Hindlimb muscle (tissue), 1 donor: Measurements from ENCODE around the gene TCF7L2. TPM values are rescaled to one million over a fixed set of nuclear protein-coding genes. Genes with fewer than 3 reads are reported as not detected.

Source experiments
- DNase-seq: peaks from one replicate; pipeline ENCODE4 v3.0.0-alpha.2; 2013
- polyA plus RNA-seq: library from polyadenylated mRNA; unstranded; fragments of 120-200 nt; gene quantifications from one replicate; pipeline ENCODE4 v1.2.1, GENCODE V29; 2013; ENCODE audit not compliant: insufficient read length

TCF7L2 gene
- 55.8 TPM for polyA plus RNA-seq

DNA sequence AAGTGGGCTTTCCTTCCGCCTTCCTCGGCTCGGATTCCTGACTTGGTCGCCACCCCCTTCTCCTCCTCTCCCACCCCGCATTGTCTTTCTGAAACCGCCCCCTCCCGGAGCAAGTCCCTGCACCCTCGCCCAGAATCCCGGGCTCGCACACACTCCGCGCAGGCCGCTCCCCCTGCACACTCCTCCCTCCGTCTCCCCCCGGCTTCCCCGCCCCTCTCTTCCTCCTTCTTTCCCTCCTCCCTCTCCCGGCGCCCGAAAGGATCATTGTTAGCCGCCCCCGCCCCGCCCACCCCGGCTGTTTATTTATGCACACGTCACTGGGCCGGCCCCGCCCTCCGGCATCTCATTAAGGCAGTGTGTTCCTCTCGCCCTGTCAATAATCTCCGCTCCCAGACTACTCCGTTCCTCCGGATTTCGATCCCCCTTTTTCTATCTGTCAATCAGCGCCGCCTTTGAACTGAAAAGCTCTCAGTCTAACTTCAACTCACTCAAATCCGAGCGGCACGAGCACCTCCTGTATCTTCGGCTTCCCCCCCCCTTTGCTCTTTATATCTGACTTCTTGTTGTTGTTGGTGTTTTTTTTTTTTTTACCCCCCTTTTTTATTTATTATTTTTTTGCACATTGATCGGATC, at the start of gene TCF7L2:
TSS of gene TCF7L2 (plus strand) at position 373 of the 633 bp plus-strand sequence. CDS start 510 bp downstream, outside the sequence.
- peak; percentile 97 for DNase-seq

GRCh38 chr10:112902730-112903129, 47.3 kb upstream of the TCF7L2 start:
- no peak for DNase-seq

DNA sequence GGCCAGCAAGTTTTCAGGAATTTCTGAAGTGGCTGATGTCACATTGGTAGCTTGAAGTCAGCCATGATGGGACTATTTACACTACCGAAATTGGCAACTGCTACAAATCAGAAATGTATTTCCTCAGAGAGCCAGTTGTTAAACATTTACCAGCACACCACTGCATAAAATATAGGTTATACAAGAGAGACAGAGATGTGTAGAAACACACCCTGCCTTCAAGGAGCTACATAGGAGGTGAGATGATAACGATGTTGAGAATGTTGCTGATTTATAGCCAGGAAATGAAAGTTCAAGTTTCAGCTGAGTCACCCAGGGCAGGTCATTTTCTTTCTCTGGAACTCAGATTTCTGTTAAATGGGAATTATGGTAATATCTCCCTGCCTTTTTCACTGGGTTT, 46.0 kb upstream of the TCF7L2 start:
- DNase-seq: no peak

- no peak for DNase-seq
Measured at GRCh38 chr10:112906945-112907344, 43.1 kb upstream of the TCF7L2 start.

- DNase-seq: no peak
Measured at GRCh38 chr10:112907893-112908292, 42.2 kb upstream of the TCF7L2 start.

DNA sequence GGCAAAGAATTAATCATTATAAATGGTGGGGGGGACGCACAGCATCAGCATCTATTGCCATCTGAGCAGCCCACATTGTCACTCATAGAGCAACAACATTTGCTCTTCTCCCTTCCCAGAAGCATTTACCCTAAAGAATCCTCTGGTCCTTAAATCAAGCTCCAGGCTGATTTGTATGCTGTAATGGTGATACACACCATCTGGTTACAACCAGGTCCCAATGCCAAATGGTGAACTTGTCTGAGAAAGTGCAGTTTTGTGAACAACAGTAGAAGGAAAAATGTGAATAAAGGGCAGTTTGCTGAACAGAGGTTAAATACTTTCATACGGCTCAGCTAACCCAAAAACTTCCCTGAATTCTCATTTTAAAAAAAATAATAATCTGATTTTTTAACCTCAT, 38.8 kb upstream of the TCF7L2 start:
- DNase-seq: no peak

GRCh38 chr10:112912410-112912928, 37.6 kb upstream of the TCF7L2 start:
- DNase-seq: no peak

GRCh38 chr10:112913255-112913654, 36.8 kb upstream of the TCF7L2 start:
- no peak for DNase-seq

DNA sequence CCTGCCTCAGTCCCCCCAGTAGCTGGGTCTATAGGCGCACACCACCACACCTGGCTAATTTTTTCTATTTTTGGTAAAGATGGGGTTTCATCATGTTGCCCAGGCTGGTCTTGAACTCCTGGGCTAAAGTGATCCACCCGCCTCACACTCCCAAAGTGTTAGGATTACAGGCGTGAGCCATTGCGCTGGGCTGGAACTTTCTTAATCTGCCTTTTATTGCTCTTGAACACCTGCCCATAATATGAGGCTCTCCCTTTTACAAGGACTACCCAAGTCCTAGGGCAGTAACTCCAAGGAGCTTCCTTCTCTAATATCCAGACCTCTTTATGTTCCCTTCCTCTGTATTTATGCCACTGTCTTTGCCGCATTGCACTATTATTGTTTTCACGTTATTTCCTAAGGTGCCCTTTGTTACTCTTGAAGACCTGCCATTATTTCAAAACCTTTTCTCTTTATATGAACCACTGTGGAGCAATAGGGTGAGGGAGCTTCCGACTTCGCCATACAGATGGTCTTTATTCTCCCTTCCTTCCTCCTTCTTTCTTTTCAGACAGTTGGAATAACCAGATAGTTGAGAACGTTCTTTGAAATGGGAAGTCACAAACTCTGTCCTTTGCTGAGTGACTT, 36.3 kb upstream of the TCF7L2 start:
- DNase-seq: no peak

DNA sequence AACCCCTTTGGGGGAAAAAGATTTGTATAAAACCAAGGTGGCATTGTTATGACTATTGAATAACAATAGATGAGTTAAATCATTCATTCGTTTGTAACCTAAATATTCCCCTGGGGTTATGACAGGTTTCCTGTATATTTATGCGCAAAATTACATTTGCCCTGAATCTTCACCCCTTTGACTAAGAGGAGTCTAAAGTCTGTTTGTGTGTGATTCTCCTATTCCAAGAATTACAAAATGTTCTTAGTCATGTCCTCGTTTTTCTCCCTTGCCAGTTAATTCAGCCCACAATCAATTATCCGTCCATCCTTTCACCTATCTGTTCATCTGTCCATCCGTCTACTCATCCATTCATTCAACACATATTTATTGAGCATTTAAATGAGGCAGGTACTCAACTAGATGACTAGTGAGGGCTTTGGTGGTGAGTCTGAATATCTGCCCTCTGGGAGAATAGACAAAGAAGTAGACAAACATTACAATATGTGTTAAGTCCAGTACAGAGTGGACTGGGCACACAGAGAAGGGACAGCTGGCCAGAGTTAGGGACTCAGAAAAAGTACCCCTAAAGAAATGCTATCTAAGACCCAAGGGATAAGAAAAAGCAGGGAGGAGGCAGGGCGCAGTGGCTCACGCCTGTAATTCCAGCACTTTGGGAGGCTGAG, 35.6 kb upstream of the TCF7L2 start:
- no peak for DNase-seq

DNA sequence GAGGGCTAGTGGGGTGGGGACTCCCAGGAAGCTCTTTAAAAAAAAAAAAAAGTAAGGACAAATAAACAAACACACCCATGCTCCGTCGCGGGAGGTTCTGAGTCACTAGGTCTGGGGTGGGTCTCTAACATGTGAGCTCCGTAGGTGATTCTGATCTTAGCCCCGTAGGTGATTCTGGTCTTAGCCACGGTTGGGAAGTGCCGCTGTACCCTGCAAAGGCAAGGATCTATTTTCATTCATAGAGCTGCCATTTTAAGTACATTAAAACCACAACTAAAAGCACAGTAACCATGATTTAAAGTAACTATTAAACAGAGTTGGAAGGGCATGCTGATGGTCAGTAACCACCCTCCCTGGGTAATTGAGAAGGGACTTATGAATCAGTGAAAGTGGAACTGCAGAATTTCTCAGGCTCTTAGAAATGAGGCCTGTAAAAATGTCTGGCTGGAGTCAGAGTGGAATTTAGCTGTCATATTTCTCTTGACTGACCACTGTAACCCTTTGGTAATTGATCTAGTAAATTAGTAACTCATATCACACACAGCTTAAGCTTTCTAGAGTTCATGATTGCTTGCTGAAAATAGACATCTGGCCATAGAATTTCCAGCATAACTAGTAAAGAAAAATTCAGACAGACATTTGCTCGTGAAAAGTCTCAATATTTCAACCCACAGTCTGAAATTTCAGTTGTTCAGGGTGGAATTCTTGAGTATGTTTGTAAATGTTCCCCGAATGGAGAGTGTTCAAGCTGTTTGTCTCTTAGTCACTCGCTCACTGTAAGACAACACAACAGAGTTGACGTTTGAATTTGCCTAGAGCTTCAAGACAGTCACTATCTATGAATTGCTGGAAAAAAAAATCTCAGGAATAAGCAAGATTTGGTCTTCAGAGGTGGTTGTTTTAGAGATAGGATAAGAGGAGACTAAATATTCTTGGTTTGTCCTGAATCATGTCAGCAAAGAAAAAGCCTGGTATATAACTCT, 34.2 kb upstream of the TCF7L2 start:
- DNase-seq: no peak

- no peak for DNase-seq
Measured at GRCh38 chr10:112917681-112918080, 32.4 kb upstream of the TCF7L2 start.

GRCh38 chr10:112918771-112919170, 31.3 kb upstream of the TCF7L2 start:
- no peak for DNase-seq

- DNase-seq: no peak
Measured at GRCh38 chr10:112919721-112920120, 30.3 kb upstream of the TCF7L2 start.

DNA sequence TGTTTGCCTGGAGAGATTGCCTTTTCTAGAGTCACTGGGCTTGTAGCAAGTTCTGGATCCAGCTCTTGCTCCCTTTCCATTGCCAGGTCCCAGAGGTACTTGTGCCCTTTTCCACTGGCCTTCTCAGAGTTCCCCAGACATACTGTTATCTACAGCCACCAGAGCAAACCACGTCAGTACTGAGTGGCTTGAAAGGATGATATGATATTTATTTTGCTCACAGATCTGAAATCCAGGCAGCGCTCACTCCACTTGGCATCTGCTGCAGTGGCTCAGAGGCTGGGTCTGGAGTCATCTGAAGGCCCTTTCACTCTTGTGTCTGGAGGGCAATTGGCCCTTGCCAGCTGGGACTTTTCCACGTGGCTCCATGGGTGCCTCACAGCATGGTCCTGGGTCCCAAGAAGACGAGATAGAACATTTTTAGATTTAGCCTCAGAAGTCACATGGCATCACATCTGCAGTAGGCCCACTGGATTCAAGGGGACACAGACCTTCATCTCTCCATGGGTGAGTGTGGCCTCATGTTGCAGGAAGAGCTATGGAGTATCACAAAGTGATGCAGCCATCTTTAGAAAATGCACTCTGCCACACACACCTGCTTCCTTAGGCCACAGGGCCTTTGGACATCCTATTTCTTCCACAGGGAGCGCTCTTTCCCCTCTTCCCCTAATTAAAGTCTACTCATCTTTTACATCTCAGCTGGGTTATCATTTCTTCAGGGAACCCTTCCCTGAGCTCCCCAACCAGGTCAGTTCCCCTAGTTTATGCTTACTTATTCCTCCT, 22.9 kb upstream of the TCF7L2 start:
- no peak for DNase-seq

GRCh38 chr10:112927980-112928379, 22.1 kb upstream of the TCF7L2 start:
- DNase-seq: no peak

DNA sequence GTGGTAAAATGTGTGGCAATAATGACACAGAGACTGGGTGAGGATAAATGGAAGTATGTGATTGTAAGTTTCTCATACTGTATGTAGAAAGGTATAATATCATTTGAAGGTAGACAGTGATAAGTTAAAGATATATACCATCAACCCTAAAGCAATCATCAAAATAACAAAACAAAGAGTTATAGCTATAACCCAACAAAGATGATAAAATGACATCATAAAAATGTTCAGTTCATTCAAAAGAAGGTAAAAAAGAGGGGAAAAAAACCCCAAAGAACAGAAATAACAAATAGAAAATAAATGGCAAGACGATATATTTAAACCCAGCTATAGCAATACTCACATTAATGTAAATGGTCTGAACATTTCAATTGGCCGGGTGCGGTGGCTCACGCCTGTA, 17.4 kb upstream of the TCF7L2 start:
- DNase-seq: no peak

DNA sequence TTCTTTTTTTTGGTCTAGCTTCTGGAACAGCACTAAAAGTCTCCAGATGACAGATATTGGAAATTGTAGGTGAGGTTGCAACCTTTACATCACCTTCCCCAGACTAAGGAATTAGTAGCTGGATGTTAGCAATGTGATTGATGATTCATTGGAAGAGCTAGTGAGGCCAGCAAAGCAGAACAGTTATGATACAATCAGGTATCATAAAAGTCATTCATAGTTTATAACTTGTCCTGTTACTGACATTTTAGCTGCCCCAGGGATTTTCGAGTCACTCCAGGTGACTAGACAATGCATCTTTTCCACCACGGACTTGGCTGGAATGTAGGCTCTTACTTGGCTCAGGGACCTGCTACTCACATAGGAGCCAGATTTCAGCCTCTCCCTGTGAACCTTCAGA, 15.9 kb upstream of the TCF7L2 start:
- no peak for DNase-seq

DNA sequence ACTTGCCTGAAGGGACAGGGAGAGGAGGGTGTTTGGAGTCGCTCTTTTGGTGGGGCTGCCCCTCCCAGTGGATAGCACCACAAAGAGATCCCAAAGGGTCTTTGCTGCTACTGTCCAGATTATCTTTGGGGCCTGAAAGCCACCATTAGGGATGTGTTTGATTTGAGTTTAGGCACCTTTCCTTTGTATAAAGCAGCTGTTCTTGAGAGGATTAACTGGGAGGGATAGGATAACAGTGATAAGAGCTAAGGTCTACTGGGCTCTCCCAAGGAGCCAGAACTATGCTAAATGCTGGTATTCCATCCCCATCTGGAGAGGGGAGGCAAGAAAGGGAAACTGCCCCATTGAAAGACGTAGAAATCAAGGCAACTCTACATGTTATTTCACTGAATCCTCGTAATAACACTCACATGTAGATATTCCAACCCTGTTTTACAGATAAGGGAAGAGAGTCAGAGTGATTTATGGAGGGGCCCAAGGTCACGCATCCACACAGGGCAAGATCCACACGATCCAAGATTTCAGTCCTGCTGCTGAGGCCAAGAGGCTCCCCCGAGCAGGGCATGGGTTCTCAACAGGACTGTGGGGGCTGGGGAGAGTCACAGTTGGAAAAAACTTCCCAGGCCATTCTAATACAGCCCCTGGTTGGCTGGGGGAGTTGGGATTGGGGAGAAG, 11.1 kb upstream of the TCF7L2 start:
- DNase-seq: no peak

DNA sequence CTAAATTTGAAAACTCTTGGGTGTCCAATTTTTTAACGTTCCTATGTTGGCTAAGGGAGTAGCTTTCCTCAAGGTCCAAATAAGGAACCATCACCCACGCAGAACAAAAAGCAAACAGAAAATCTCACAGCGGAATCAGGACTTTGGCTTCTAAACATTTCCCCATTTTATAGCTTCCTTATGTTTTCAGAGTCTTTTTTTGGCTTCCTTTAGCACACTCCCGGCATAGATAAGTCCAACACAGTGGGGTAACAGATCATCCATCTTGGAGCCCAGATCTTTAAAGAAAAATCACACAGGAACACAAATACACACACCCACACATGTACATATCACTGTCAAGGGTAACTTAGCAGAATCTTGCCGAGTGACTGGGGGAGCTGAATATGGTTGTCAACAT, 4.2 kb upstream of the TCF7L2 start:
- DNase-seq: no peak

GRCh38 chr10:112946649-112947048, 3.4 kb upstream of the TCF7L2 start:
- no peak for DNase-seq
